ENCODE results near the gene ITPKB.
A peak's percentile ranks its signal among the peaks of the same experiment; 100 is the strongest.
"Not testable (repeated sequence)": the region's sequence is repeated elsewhere in the genome, so short reads cannot be mapped to it uniquely, and the experiment has no call there.

Gene ITPKB

GRCh38 chr1:226738995-226739695, at the start of gene ITPKB:
Gene ITPKB, minus strand, starts transcription at chr1:226739282. Its CDS starts 1,824 bp downstream, at chr1:226737458.
- DNase-seq = peak in 1 of 2 experiments; percentile 70

GRCh38 chr1:226787638-226788037, 48.6 kb upstream of the ITPKB start:
- no peak for DNase-seq

GRCh38 chr1:226787071-226787470, 48.0 kb upstream of the ITPKB start:
- DNase-seq = no peak

DNA sequence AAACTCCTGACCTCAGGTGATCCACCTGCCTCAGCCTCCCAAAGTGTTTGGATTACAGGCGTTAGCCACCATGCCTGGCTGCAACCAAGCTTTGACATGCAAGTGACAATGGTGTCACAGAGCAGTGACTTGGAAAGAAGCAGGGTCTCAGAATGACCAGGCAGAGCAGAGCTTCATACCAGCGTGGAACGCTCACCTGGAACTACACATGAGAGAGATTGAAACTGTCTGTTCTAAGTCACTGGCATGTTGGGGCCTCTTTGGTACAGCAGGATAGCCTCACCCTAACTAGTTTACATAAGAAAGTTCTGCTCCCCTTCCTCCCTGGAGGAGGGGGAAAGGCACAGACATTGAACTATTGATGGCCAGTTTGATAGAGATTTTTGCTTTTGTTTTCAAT, 47.5 kb upstream of the ITPKB start:
- DNase-seq = no peak

DNA sequence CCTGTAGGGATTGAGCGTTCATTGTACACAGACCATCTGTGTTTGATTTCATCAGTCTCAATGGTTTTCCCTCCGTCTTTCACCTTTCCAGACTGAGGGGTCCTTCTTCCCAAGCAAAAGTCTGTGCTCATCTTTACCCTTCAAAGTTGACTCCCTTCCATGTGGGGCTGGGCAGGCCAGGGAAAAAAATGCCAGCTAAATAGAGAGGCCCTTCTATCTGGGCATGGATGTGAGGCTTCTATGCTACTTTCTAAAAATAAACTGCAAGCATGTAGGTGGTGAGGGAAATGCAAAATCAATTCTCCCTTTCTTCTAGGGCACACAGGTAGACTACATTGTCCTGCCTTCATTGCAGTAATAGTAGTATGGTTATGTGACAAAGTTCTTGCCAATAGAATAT, 46.7 kb upstream of the ITPKB start:
- DNase-seq = no peak

DNA sequence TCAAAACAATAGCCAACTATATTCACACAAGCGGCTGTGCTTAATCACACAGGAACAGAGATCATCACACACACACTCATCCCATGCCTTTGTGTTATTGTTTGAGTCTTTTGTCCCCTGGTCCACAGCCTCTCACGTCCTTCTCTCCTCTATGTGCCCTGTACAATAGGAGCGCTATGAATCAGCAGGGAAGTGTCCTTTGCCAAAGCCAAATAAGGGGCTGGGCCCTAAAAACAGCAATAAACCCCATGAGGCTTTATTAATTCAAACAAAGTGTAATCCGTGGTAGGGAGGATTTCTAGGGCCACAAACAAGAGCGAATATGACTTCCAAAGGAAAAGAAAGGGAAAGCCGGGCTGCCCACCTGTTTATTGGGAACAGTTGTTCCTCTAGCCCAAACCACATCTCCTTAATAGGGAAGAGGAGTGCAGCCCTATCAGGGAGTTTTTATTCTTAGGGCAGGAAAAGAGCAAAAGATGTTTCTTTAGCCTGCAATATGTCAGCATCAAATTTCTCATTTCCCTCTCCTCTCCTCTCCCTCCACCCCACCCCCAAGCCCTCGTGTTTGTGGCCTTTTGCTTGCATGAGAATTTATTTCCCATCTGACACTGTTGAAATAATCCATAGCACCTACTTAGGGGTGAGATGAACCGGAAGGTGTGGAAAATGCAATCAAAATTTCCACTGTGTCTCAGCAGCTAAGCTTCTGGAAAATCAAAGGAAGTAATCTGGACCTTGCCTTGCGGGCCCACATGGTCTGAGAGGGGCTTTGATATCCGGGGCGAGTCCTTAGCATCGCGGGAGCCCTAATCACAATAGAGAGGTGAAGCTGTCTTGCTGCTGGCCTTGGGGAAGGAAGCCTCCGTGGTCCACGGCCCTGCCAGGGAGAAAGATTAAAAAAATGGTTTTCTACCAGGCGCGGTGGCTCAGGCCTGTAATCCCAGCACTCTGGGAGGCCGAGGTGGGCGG, 45.3 kb upstream of the ITPKB start:
- no peak for DNase-seq

- DNase-seq = no peak
Observed at GRCh38 chr1:226782845-226783601, 43.9 kb upstream of the ITPKB start.

- no peak for DNase-seq
Observed at GRCh38 chr1:226781937-226782609, 43.0 kb upstream of the ITPKB start.

GRCh38 chr1:226779561-226779960, 40.5 kb upstream of the ITPKB start:
- no peak for DNase-seq

DNA sequence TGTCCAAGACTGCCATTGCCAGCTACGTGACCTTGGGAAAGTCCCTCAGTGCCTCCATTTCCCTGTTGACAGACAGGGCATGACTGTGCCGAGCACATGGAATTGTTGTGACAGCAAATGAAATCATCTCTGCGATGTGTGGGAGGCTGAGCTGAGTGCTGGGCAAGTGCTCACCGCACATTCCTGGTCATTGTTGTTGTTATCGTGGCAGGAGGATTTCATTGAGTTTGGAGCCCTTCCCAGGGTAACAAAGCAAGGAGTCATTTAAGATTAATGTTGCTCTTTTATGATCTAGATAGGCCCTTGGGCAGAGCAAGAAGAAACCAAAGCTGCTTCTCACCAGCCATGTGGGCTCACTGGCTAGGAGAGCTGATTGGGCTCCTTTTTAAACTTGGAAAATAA, 39.6 kb upstream of the ITPKB start:
- no peak for DNase-seq

- DNase-seq = no peak
Observed at GRCh38 chr1:226776975-226777374, 37.9 kb upstream of the ITPKB start.

DNA sequence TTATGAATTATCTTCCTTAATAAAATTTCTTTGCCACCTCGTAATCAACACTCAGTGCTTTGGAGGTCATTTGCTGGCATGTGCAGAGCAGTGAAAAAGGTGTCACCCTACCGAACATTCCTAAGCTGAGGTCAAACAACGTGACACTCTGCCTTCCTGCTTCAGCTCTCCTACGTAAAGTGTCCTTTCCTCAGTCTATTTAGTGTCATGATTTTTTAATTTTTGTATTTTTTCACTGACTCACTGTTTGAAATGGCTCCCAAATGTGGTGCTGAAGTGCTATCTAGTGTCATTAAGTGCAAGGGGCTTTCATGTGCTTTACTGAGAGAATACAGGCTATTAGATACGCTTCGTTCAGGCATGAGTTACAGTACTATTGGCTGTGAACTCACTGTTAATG, 37.0 kb upstream of the ITPKB start:
- no peak for DNase-seq

DNA sequence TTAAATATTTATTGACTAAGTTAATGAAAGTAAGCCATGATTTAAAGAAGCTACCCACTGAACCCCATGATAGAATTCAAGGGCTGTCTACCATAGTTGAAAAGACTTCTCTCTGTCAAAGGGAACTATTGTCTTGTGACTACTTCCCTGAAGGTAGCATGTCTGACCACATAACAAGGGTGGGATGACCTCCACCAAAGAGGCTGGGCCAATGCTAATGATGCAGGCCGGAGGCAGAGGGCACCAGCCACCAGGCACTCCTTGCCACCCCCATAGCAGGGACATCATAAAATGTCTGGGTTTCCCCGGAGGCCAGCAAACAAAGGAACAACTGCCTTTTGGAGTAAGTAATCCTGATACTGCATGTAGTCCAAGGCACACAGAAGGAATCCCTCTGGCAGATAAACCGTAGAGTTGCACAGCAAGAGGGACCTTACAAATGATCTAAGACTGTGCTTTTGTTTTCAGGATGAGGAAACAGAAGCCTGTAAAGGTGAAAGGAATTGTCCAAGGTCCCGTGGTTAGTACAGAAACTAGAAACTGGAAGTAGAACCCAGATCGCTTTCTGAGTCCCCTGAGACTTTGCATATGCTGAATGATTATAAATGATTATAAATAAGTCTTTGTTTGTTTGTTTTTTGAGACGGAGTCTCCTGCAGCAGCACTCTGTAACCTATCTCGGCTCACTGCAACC, 33.5 kb upstream of the ITPKB start:
- DNase-seq = no peak

DNA sequence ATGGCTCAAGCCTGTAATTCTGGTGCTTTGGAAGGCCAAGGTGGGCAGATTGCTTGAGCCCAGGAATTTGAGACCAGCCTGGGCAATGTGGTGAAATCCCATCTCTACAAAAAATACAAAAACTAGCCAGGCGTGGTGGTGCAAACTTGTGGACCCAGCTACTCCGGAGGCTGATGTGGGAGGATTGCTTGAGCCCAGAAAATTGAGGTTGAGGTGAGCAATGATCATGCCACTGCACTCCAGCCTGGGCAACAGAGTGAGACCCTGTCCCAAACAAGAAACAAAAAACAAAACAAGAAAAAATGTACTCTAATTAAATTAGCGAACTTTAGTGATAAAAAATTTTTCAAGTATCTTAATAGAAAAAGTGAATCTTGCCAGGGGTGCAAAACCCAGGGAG, 28.1 kb upstream of the ITPKB start:
- DNase-seq = not testable (repeated sequence)

- DNase-seq = no peak
Observed at GRCh38 chr1:226766565-226766964, 27.5 kb upstream of the ITPKB start.

DNA sequence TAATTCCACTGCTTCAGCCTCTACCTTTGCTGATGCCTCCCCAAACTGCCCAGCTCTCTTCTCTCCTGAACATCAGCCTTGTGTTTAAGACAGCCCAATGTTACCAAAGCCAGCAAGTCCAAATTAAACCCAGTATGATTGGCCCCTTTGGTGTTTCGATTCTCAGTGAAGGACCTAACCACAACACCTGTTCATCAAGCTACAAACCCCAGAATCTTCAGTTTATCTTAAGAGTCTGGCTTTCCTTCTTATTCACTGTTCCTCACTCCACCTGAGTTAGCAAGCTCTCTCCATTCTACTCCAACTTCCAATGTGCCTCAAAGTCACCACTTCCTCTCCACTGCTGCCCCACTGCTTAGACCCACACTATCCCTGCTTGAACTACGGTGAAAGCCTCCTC, 25.5 kb upstream of the ITPKB start:
- no peak for DNase-seq

- peak; percentile 42 to 50 for DNase-seq
Observed at GRCh38 chr1:226763905-226764264, 24.8 kb upstream of the ITPKB start.

- DNase-seq = no peak
Observed at GRCh38 chr1:226762988-226763904, 24.2 kb upstream of the ITPKB start.

GRCh38 chr1:226762055-226762454, 23.0 kb upstream of the ITPKB start:
- no peak for DNase-seq

- DNase-seq = no peak
Observed at GRCh38 chr1:226761322-226761721, 22.2 kb upstream of the ITPKB start.

Data from activated T-cell treated with anti-CD3 and anti-CD28 coated beads, Interleukin-2, amount 50 U/mL, for 48 hours (primary cell).